Endothelial cell of umbilical vein (primary cell): Measurements from ENCODE around the gene SYNJ2BP. TPM values are rescaled to one million over a fixed set of nuclear protein-coding genes. Genes with fewer than 3 reads are reported as not detected.

ENCODE experiments used
- BruUV-seq: library from RNA; stranded (reverse); fragments of 400-500 nt; replicated peaks from 2 replicates; lab custom pipeline; 2021; lab: Mats Ljungman, UMichigan
- CTCF ChIA-PET: fragments of 300-600, 350-600 bp; sonication (Branson Sonifier 250); formaldehyde crosslinking; loops from one replicate; lab custom pipeline; 2021; ENCODE audit warnings: antibody characterized with exemption, inconsistent platforms; lab: Charles Lee
- POLR2A ChIA-PET: fragments of 300-600, 350-600 bp; sonication (Branson Sonifier 250); formaldehyde crosslinking; loops from one replicate; lab custom pipeline; 2021; ENCODE audit warnings: antibody characterized with exemption, inconsistent platforms; lab: Charles Lee
- DNase-seq: peaks from one replicate; pipeline ENCODE4 v3.0.0-alpha.2; 2011; ENCODE audit warnings: low read depth, low spot score
- FAIRE-seq: peaks from 2 replicates; lab custom pipeline; 2011; peaks lifted over from hg19 to GRCh38; lab: Jason Lieb, UNC
- H2AFZ ChIP-seq: 2 replicates; pipeline ENCODE4 v1.6.0; 2012; ENCODE audit warnings: low read depth, low read length, control low read depth, inconsistent platforms
- H3K27ac ChIP-seq: 2 replicates; pipeline ENCODE4 v1.5.1; 2011; ENCODE audit warnings: low read depth, mild to moderate bottlenecking, control low read depth, low read length, moderate library complexity; ENCODE audit not compliant: insufficient read depth
- H3K27me3 ChIP-seq, 2 experiments: 2 replicates each; pipeline versions ENCODE4 v1.6.0 to v1.6.1; 2011; ENCODE audit warnings: low read length in 2 of 2, mixed read lengths in 1 of 2; ENCODE audit not compliant: control insufficient read depth in 2 of 2, insufficient read depth in 2 of 2
- H3K36me3 ChIP-seq, 2 experiments: 2 replicates in 1 of 2; 3 replicates in 1 of 2; pipeline ENCODE4 v1.5.1; 2011; ENCODE audit warnings: low read length in 2 of 2, mild to moderate bottlenecking in 1 of 2, moderate library complexity in 1 of 2; ENCODE audit not compliant: control insufficient read depth in 2 of 2, insufficient read depth in 2 of 2; ENCODE audit errors: extremely low read depth in 1 of 2
- H3K4me1 ChIP-seq: 3 replicates; pipeline ENCODE4 v1.5.1; 2011; ENCODE audit warnings: mild to moderate bottlenecking, low read length; ENCODE audit not compliant: control insufficient read depth, insufficient read depth; ENCODE audit errors: extremely low read depth
- H3K4me2 ChIP-seq: 2 replicates; pipeline ENCODE4 v1.6.1; 2011; ENCODE audit warnings: low read length, control low read depth, mixed read lengths; ENCODE audit not compliant: insufficient read depth
- H3K4me3 ChIP-seq, 3 experiments: fragments of 200-600 bp in 1 of 3; sonication (generic), shearing (Covaris generic) in 1 of 3; replicated peaks in 1 of 3; 2 replicates each; pipeline ENCODE4 v1.5.1; 2011 to 2016; ENCODE audit warnings: control low read depth in 3 of 3, low read length in 3 of 3, mild to moderate bottlenecking in 2 of 3, inconsistent platforms in 1 of 3, low read depth in 1 of 3, moderate library complexity in 1 of 3; ENCODE audit not compliant: insufficient read depth in 1 of 3
- H3K79me2 ChIP-seq: 2 replicates; pipeline ENCODE4 v1.6.0; 2012; ENCODE audit warnings: low read length, inconsistent platforms; ENCODE audit not compliant: control insufficient read depth, insufficient read depth
- H3K9ac ChIP-seq: replicated peaks from 2 replicates; pipeline ENCODE3; 2011; ENCODE audit warnings: low read length, control low read depth; ENCODE audit not compliant: insufficient read depth; ENCODE audit errors: extremely low read depth
- H3K9me1 ChIP-seq: replicated peaks from 3 replicates; pipeline ENCODE4 v1.6.0; 2011; ENCODE audit warnings: mild to moderate bottlenecking, low read length; ENCODE audit not compliant: control insufficient read depth, insufficient read depth; ENCODE audit errors: extremely low read depth
- H3K9me3 ChIP-seq: replicated peaks from 2 replicates; pipeline ENCODE4 v1.5.1; 2012; ENCODE audit warnings: low read length, inconsistent platforms; ENCODE audit not compliant: control insufficient read depth, insufficient read depth
- H4K20me1 ChIP-seq: replicated peaks from 2 replicates; pipeline ENCODE3; 2011; ENCODE audit warnings: mild to moderate bottlenecking, low read length; ENCODE audit not compliant: control insufficient read depth, insufficient read depth; ENCODE audit errors: extremely low read depth
- FOS ChIP-seq: IDR thresholded peaks from 2 replicates; pipeline ENCODE4 v1.6.1; 2011; ENCODE audit warnings: mild to moderate bottlenecking, low read length, moderate library complexity, borderline replicate concordance; ENCODE audit not compliant: insufficient read depth
- GATA2 ChIP-seq: IDR thresholded peaks from 2 replicates; pipeline ENCODE4 v1.7.0; 2011; ENCODE audit warnings: low read depth, mild to moderate bottlenecking, moderate library complexity, mixed read lengths, low read length; ENCODE audit not compliant: insufficient read length, insufficient read depth
- JUN ChIP-seq: IDR thresholded peaks from 2 replicates; pipeline ENCODE4 v1.6.1; 2011; ENCODE audit warnings: borderline replicate concordance, low read depth; ENCODE audit not compliant: insufficient read length, insufficient read depth
- MAX ChIP-seq: IDR thresholded peaks from 2 replicates; pipeline ENCODE4 v1.6.1; 2011; ENCODE audit not compliant: insufficient read depth, insufficient read length
- MYC ChIP-seq: IDR thresholded peaks from one replicate; pipeline ENCODE4 v1.6.1; 2011; ENCODE audit warnings: mild to moderate bottlenecking, low read depth, low read length
- POLR2AphosphoS5 ChIP-seq: IDR thresholded peaks from 2 replicates; pipeline ENCODE4 v1.6.1; 2012; ENCODE audit warnings: low read depth, mild to moderate bottlenecking, control low read depth, low read length, moderate library complexity; ENCODE audit not compliant: insufficient read depth
- dilution Hi-C: fragments of 300-500 bp; cut with MboI; formaldehyde crosslinking; loops from one replicate; pipeline ENCODE4 v1.15.0; 2019; ENCODE audit warnings: low sequenced_read_pairs; ENCODE audit not compliant: extremely low pct_ligation_motif_present
- intact Hi-C: fragments of 100-400 bp; cut with micrococcal nuclease; formaldehyde crosslinking; loops from one replicate; pipeline ENCODE4 v1.10.0; 2022
- polyA plus RNA-seq, 4 experiments: library from polyadenylated mRNA; depleted of rRNA in 3 of 4; stranded (reverse) in 3 of 4; unstranded in 1 of 4; fragments of >200 nt; gene quantifications; 2 replicates each; pipeline versions ENCODE4 v1.2.1 to v1.2.3, GENCODE V29; 2011 to 2012; ENCODE audit warnings: missing spikeins in 1 of 4
- total RNA-seq: library from RNA; stranded (reverse); gene quantifications from 2 replicates; pipeline ENCODE4 v1.2.3, GENCODE V29; 2021
- TF ChIP-seq, protein P1 (sequence below), 2 donors: IDR thresholded peaks; 1 replicate in 1 of 2; 2 replicates in 1 of 2; pipeline ENCODE4 v1.5.1; 2011; ENCODE audit warnings: low read length in 2 of 2, mild to moderate bottlenecking in 2 of 2, moderate library complexity in 2 of 2, control low read depth in 1 of 2, inconsistent platforms in 1 of 2, low read depth in 1 of 2; ENCODE audit not compliant: insufficient read depth in 1 of 2; ENCODE audit errors: extremely low read depth in 1 of 2

The SYNJ2BP gene
- total and polyA plus RNA-seq, 2 donors (not counting 3 experiments of a cell fraction or from before 2014, with no cell fraction given): 13.1 to 26.9 TPM

- ChIA-PET POLR2A (no interaction called here), CTCF (no interaction called here)
- Histone ChIP-seq H2AFZ (no peak overlapping the region), H3K4me3 (no peak overlapping the region), H3K9me3 (no peaks in the 10 kb centered on the region), H3K36me3 (no peaks in the 10 kb centered on the region), H3K4me1 (no peaks in the 10 kb centered on the region), H3K27ac (no peak overlapping the region), H3K9ac (no peak overlapping the region), H3K9me1 (no peaks in the 10 kb centered on the region), H3K27me3 (no peaks in the 10 kb centered on the region), H3K4me2 (no peak overlapping the region), H4K20me1 (no peaks in the 10 kb centered on the region), H3K79me2 (no peaks in the 10 kb centered on the region)
- no TSS peak for BruUV-seq
- no peak for TF ChIP-seq POLR2AphosphoS5
- TF ChIP-seq JUN: no peak
- TF ChIP-seq, protein P1, sequence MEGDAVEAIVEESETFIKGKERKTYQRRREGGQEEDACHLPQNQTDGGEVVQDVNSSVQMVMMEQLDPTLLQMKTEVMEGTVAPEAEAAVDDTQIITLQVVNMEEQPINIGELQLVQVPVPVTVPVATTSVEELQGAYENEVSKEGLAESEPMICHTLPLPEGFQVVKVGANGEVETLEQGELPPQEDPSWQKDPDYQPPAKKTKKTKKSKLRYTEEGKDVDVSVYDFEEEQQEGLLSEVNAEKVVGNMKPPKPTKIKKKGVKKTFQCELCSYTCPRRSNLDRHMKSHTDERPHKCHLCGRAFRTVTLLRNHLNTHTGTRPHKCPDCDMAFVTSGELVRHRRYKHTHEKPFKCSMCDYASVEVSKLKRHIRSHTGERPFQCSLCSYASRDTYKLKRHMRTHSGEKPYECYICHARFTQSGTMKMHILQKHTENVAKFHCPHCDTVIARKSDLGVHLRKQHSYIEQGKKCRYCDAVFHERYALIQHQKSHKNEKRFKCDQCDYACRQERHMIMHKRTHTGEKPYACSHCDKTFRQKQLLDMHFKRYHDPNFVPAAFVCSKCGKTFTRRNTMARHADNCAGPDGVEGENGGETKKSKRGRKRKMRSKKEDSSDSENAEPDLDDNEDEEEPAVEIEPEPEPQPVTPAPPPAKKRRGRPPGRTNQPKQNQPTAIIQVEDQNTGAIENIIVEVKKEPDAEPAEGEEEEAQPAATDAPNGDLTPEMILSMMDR (IDR thresholded peaks at IDR 0.05; ENCODE audit: extremely low read depth in 1 of 2, insufficient read depth in 1 of 2, low read depth in 1 of 2, low read length in 2 of 2): no peak
- TF ChIP-seq FOS: no peak
- TF ChIP-seq MYC: no peak
- no peak for TF ChIP-seq MAX
- no peak for TF ChIP-seq GATA2
- no peak for DNase-seq
- no peak for FAIRE-seq
- intact Hi-C loops: no loop called here
- dilution Hi-C loops: no loop called here
Observed at GRCh38 chr14:70382536-70382935, 34.4 kb downstream of the SYNJ2BP start.
